Measurements from ENCODE around the gene EHMT1. TPM values are rescaled to one million over a fixed set of nuclear protein-coding genes. Genes with fewer than 3 reads are reported as not detected.

The EHMT1 gene
- total RNA-seq, 1 experiment from 2014 or later: 112 TPM

DNA sequence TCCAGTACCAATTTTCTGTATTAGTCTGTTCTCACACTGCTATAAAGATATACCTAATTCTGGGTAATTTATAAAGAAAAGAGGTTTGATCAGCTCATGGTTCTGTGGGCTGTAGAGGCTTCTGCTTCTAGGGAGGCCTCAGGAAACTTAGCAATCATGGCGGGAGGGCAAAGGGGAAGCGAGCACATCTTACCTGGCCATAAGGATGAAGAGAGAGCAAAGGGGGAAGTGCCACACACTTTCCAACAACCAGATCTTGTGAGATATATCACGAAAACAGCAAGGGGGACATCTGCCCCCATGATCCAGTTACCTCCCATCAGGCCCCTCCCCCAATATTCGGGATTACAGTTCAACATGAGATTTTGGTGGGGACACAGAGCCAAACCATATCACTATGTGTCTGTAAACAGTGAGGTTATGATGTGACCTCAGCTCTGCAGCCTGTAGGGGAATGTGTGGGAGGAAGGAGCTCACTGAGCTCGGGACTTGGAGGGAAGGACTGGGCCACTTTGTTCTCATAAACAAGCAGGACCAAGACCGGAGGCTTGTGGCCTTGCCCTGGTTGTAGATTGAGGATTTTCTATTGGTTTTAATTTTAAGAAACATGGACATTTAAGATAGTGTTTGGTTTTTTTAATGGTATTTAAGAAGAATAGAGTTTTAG, 85.2 kb downstream of the EHMT1 start:
- H3K4me3 Mint-ChIP-seq: no peak overlapping the region
- Histone ChIP-seq H3K23me2 (ENCODE audit: insufficient read length, low read depth, low read length, poor library complexity, severe bottlenecking) (no peaks in the 10 kb centered on the region), H4K20me1 (ENCODE audit: control insufficient read depth, insufficient read depth, insufficient read length) (no peaks in the 10 kb centered on the region), H3K9ac (ENCODE audit: extremely low read depth, insufficient read length, low read length) (no peak overlapping the region), H3K14ac (ENCODE audit: insufficient read depth, low read length) (no peak overlapping the region), H3K79me1 (ENCODE audit: insufficient read depth, low read depth, low read length, poor library complexity, severe bottlenecking) (peaks cover 14% of the 10 kb centered on the region), H2BK120ac (ENCODE audit: low read depth, low read length, poor library complexity, severe bottlenecking) (no peak overlapping the region), H3K79me2 (ENCODE audit: insufficient read depth, low read length) (peaks cover 23% of the 10 kb centered on the region; the same call in 1 of the 2 replicates), H3K23ac (ENCODE audit: insufficient read length, low read depth, low read length) (no peak overlapping the region), H3K27me3 (ENCODE audit: insufficient read depth, low read length) (no peaks in the 10 kb centered on the region), H4K5ac (ENCODE audit: insufficient read length, low read depth, low read length) (no peak overlapping the region), H4K8ac (replicated peaks; ENCODE audit: insufficient read length, low read depth, low read length) (no peak overlapping the region), H3K56ac (ENCODE audit: insufficient read length, low read depth, low read length) (no peak overlapping the region), H3K27ac (ENCODE audit: insufficient read length, low read depth, low read length) (no peak overlapping the region), H2BK15ac (ENCODE audit: low read depth, low read length) (no peak overlapping the region), H2BK12ac (ENCODE audit: insufficient read length, low read depth, low read length) (no peak overlapping the region), H4K91ac (ENCODE audit: insufficient read length, low read depth, low read length) (no peak overlapping the region), H2AFZ (ENCODE audit: low read length) (no peak overlapping the region), H3K4me2 (ENCODE audit: insufficient read depth, insufficient read length, low read length) (no peak overlapping the region), H3K4me1 (ENCODE audit: insufficient read depth, low read length) (peaks cover 3% of the 10 kb centered on the region; the same call in 1 of the 2 replicates), H2BK5ac (ENCODE audit: insufficient read length, low read length) (no peak overlapping the region), H3K4ac (ENCODE audit: low read depth, low read length) (no peak overlapping the region), H2AK5ac (ENCODE audit: insufficient read length, low read length) (no peak overlapping the region), H2BK20ac (ENCODE audit: low read depth, low read length, poor library complexity, severe bottlenecking) (no peak overlapping the region), H3T11ph (ENCODE audit: low read length) (no peak overlapping the region), H3K9me3 (ENCODE audit: control insufficient read depth, low read depth, low read length) (peaks cover 22% of the 10 kb centered on the region), H3K18ac (ENCODE audit: insufficient read length, low read depth, low read length) (no peak overlapping the region)
- DNase-seq: no peak
- TF ChIP-seq, protein P1, sequence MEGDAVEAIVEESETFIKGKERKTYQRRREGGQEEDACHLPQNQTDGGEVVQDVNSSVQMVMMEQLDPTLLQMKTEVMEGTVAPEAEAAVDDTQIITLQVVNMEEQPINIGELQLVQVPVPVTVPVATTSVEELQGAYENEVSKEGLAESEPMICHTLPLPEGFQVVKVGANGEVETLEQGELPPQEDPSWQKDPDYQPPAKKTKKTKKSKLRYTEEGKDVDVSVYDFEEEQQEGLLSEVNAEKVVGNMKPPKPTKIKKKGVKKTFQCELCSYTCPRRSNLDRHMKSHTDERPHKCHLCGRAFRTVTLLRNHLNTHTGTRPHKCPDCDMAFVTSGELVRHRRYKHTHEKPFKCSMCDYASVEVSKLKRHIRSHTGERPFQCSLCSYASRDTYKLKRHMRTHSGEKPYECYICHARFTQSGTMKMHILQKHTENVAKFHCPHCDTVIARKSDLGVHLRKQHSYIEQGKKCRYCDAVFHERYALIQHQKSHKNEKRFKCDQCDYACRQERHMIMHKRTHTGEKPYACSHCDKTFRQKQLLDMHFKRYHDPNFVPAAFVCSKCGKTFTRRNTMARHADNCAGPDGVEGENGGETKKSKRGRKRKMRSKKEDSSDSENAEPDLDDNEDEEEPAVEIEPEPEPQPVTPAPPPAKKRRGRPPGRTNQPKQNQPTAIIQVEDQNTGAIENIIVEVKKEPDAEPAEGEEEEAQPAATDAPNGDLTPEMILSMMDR (conservative IDR thresholded peaks at IDR 0.05): no peak
- no peaks in the 10 kb centered on the region for H3K27me3 Mint-ChIP-seq (ENCODE audit: low read depth)
- peaks cover 25 to 29% (median 28%) of the 10 kb centered on the region in 3 experiments for H3K36me3 Mint-ChIP-seq (ENCODE audit: insufficient read depth in 1 of 3, low read depth in 3 of 3)
- peak overlapping the region in 1 of 3 experiments; percentile 19; a peak in 1 of 7 replicates for H3K27ac Mint-ChIP-seq
- H3K4me1 Mint-ChIP-seq: peaks cover 35 to 53% of the 10 kb centered on the region in 2 experiments
- H3K9me3 Mint-ChIP-seq: peaks cover 29 to 30% of the 10 kb centered on the region in 2 experiments
- no CpG with 5 or more reads among the region's 6 CpGs for WGBS (ENCODE audit: extremely low coverage, insufficient read length, low lambda C conversion rate)

All from H9 (cell line).